GM06990 (cell line): ENCODE results near the gene ZDHHC21.

Experiments used
- DNase-seq: peaks from one replicate; pipeline ENCODE4 v3.0.0-alpha.2; 2011; ENCODE audit not compliant: insufficient read length; ENCODE audit errors: extremely low read depth
- H3K27me3 ChIP-seq: replicated peaks from 2 replicates; pipeline ENCODE4 v1.6.0; 2011; ENCODE audit warnings: low read length; ENCODE audit not compliant: control insufficient read depth, insufficient read depth
- H3K36me3 ChIP-seq: 2 replicates; pipeline ENCODE4 v1.5.1; 2011; ENCODE audit warnings: low read length; ENCODE audit not compliant: control insufficient read depth, insufficient read depth
- H3K4me3 ChIP-seq: replicated peaks from 2 replicates; pipeline ENCODE4 v1.5.1; 2011; ENCODE audit warnings: low read depth, mild to moderate bottlenecking, control low read depth, low read length
- TF ChIP-seq, protein P1 (sequence below): IDR thresholded peaks from 2 replicates; pipeline ENCODE4 v1.5.1; 2011; ENCODE audit warnings: low read length, control low read depth, mild to moderate bottlenecking, inconsistent platforms; ENCODE audit not compliant: insufficient read depth, poor library complexity, severe bottlenecking

ZDHHC21 gene

DNA sequence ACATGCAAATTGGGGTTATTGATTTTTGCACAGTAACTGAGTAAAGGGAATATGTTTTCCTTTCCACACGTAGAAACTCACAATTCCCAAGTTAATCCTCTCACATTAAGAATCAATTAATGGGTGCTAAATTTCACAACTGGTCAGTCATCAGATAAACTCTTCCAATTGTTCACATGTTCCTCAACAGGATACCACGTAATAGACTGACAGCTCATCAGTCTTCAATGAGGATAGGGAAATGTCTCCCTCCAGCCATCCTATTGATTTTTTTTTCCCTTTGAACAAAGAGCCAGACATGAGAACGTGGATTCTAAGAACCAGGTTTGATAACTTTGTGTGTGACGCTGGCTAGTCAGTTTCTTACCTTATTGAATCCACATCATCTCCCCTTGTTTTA is 30.1 kb upstream of the ZDHHC21 start:
- H3K4me3 ChIP-seq = no peak overlapping the region
- TF ChIP-seq, protein P1, sequence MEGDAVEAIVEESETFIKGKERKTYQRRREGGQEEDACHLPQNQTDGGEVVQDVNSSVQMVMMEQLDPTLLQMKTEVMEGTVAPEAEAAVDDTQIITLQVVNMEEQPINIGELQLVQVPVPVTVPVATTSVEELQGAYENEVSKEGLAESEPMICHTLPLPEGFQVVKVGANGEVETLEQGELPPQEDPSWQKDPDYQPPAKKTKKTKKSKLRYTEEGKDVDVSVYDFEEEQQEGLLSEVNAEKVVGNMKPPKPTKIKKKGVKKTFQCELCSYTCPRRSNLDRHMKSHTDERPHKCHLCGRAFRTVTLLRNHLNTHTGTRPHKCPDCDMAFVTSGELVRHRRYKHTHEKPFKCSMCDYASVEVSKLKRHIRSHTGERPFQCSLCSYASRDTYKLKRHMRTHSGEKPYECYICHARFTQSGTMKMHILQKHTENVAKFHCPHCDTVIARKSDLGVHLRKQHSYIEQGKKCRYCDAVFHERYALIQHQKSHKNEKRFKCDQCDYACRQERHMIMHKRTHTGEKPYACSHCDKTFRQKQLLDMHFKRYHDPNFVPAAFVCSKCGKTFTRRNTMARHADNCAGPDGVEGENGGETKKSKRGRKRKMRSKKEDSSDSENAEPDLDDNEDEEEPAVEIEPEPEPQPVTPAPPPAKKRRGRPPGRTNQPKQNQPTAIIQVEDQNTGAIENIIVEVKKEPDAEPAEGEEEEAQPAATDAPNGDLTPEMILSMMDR = no peak
- no peaks in the 10 kb centered on the region; the same call in 1 of the 2 replicates for H3K27me3 ChIP-seq
- no peak for DNase-seq
- H3K36me3 ChIP-seq = no peaks in the 10 kb centered on the region

DNA sequence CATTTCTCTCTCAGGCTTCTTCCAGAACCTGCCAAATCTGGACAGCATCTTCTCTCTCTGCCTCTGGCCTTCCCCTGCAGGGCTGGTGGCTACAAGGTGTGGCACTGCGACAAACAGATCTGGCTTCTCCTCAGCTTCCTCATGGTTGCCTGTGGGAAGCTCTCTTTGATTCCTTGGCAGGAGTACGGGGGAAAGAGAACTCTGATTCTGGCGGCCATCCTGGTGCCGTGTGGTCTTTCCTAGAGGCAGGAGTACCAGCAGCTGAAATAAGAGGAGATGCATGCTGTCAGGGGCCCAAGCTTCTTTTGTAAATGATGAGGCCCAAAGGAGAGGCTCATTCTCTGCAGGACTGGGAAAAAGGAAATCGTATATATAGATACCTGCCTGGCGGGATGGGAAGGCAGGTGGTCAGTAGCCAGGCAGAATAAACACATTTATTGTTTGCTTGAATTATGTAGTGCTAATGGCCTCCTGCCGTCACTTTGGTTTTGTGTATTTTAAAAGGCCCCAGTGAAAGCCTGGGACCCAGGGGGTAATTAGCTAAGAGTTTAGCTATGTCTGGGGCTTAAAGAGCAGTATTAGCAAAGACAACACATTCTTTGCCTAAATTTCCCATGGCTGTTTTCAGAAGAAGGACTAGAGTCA is 29.3 kb upstream of the ZDHHC21 start, which contains the start of gene CER1:
Gene CER1, minus strand, starts transcription at position 343 of the 645 bp plus-strand sequence. Its CDS starts 61 bp downstream, at position 282.
- Histone ChIP-seq H3K36me3 (no peaks in the 10 kb centered on the region), H3K4me3 (no peak within 1 kb of the TSS), H3K27me3 (no peaks in the 10 kb centered on the region; the same call in 1 of the 2 replicates)
- no peak for DNase-seq
- TF ChIP-seq, protein P1 = no peak

DNA sequence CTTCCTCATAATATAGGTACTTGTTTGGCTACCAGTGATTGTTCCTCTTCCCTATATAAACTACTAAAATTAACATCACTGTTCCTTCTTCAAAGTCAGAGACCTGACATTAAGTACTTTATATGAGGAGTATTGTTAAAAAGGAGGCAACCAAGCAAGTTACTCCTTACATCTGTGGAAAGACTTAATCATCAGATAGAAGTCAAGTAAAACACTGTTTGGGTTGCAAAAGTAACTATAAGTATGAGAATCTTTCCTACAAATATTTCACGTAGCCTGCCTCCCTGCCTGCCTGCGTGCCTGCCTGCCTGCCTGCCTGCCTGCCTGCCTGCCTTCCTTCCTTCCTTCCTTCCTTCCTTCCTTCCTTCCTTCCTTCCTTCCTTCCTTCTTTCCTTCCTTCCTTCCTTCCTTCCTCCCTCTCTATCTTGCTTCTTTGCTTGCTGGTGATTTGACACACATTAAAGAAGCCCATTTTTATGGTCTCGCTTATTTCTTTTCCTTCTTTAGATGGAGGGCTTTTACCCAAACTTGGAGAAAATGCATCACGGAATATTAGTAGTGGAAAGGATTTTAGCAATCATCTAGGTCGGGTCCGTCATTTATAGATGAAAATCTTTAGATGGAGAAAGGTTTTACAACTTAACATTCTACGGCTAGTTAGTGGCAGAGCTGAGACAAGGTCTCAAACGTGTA is 26.1 kb upstream of the ZDHHC21 start:
- no peak for DNase-seq
- Histone ChIP-seq H3K27me3 (no peaks in the 10 kb centered on the region; the same call in 1 of the 2 replicates), H3K4me3 (no peak overlapping the region), H3K36me3 (no peaks in the 10 kb centered on the region)
- TF ChIP-seq, protein P1 = no peak

DNA sequence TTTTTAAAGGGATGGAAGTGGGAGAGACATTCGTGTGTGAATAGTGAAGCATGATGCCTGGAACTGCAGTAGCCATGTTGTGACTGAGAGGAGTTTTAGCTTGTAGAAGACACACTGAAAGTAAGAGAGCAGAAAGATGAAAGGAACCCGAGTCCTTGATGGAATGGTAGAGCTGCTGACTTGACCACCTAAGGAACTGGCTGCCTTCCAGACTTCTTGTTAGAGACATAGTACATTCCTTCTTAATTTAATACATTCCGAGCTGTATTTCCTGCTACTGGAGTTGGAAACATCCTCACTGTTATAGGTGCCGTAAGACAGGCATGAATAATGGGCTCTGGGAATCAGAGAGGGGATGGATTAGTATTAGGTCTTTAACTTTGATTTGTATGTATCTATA is 21.9 kb upstream of the ZDHHC21 start:
- TF ChIP-seq, protein P1 = no peak
- no peak for DNase-seq
- H3K36me3 ChIP-seq = no peaks in the 10 kb centered on the region
- H3K4me3 ChIP-seq = no peak overlapping the region
- H3K27me3 ChIP-seq = no peaks in the 10 kb centered on the region

DNA sequence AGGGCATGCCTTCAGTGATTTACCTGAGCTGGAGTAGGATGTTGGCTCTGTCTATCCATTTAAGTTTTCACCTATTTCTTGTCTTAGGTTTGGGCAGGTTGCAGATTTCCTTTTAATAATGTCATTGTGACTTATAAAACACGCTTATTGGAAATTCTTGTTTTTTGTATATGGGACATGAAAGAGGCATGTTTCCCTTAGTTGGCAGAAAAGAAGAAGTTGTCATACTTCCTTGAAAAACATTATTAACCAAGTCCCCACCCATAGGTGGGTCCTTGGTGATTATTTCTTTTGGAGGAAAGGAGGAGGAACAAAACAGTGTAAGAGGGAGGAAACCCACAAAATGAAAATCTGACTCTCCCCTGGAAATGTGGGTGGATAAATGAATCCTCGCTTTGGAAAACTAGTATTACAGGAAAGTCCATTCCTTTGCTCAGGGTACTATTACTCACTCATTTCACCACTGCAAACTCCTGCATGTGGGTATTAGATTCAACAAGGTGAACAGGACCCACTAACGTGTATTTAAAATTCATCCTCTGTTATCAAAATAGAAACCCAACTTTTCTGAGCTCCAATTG is 20.0 kb upstream of the ZDHHC21 start:
- H3K27me3 ChIP-seq = no peaks in the 10 kb centered on the region
- TF ChIP-seq, protein P1 = no peak
- no peak overlapping the region for H3K4me3 ChIP-seq
- no peaks in the 10 kb centered on the region for H3K36me3 ChIP-seq
- DNase-seq = no peak
